Measurements from ENCODE around the gene COLEC12. TPM values are rescaled to one million over a fixed set of nuclear protein-coding genes. Genes with fewer than 3 reads are reported as not detected.

COLEC12 gene
- total RNA-seq, 2 experiments from 2014 or later, result not detected

GRCh38 chr18:422966-423365 is 77.5 kb downstream of the COLEC12 start:
- intact Hi-C loops (cut with DNase I, micrococcal nuclease), result no loop called here
- Mint-ChIP-seq H3K36me3 (ENCODE audit: low read depth) (no peaks in the 10 kb centered on the region), H3K4me3 (no peak overlapping the region), H3K27me3 (no peaks in the 10 kb centered on the region), H3K4me1 (ENCODE audit: low read depth) (no peaks in the 10 kb centered on the region), H3K9me3 (no peaks in the 10 kb centered on the region), H3K27ac (no peak overlapping the region)
- H3K27me3 ChIP-seq (ENCODE audit: control insufficient read depth in 1 of 2, insufficient read depth in 2 of 2, low read length in 2 of 2), result no peaks in the 10 kb centered on the region
- no peak overlapping the region for H3K4me3 ChIP-seq (ENCODE audit: low read length)
- ATAC-seq (ENCODE audit: poor library complexity) (no peak), DNase-seq (no peak)
- H3K4me1 ChIP-seq (ENCODE audit: insufficient read depth, low read length), result no peaks in the 10 kb centered on the region
- TF ChIP-seq CTCF (IDR thresholded peaks at IDR 0.05), result no peak
- no peak overlapping the region for H3K27ac ChIP-seq (ENCODE audit: low read depth in 1 of 2, low read length in 2 of 2)
- ChIA-PET POLR2A (no interaction called here), CTCF (no interaction called here)
- H3K9me3 ChIP-seq (ENCODE audit: control insufficient read depth in 1 of 2, insufficient read depth in 1 of 2, low read length in 2 of 2), result no peaks in the 10 kb centered on the region
- no peaks in the 10 kb centered on the region for H3K36me3 ChIP-seq (ENCODE audit: insufficient read depth, low read length)

GRCh38 chr18:421247-422155 is 79.0 kb downstream of the COLEC12 start:
- Histone ChIP-seq H3K4me3 (ENCODE audit: low read length) (no peak overlapping the region), H3K36me3 (ENCODE audit: insufficient read depth, low read length) (no peaks in the 10 kb centered on the region), H3K9me3 (ENCODE audit: control insufficient read depth in 1 of 2, insufficient read depth in 1 of 2, low read length in 2 of 2) (no peaks in the 10 kb centered on the region), H3K27ac (ENCODE audit: low read depth in 1 of 2, low read length in 2 of 2) (no peak overlapping the region), H3K4me1 (ENCODE audit: insufficient read depth, low read length) (no peaks in the 10 kb centered on the region), H3K27me3 (ENCODE audit: control insufficient read depth in 1 of 2, insufficient read depth in 2 of 2, low read length in 2 of 2) (no peaks in the 10 kb centered on the region)
- no peaks in the 10 kb centered on the region for H3K27me3 Mint-ChIP-seq
- ATAC-seq (ENCODE audit: poor library complexity) (no peak), DNase-seq (no peak)
- ChIA-PET CTCF (no interaction called here), POLR2A (no interaction called here)
- intact Hi-C loops (cut with DNase I, micrococcal nuclease), result no loop called here
- no peaks in the 10 kb centered on the region for H3K9me3 Mint-ChIP-seq
- H3K27ac Mint-ChIP-seq, result no peak overlapping the region
- H3K4me3 Mint-ChIP-seq, result no peak overlapping the region
- TF ChIP-seq CTCF (IDR thresholded peaks at IDR 0.05), result no peak
- H3K4me1 Mint-ChIP-seq (ENCODE audit: low read depth), result no peaks in the 10 kb centered on the region
- no peaks in the 10 kb centered on the region for H3K36me3 Mint-ChIP-seq (ENCODE audit: low read depth)

- H3K27ac Mint-ChIP-seq, result no peak overlapping the region
- H3K9me3 ChIP-seq (ENCODE audit: control insufficient read depth in 1 of 2, insufficient read depth in 1 of 2, low read length in 2 of 2), result no peaks in the 10 kb centered on the region
- H3K9me3 Mint-ChIP-seq, result no peaks in the 10 kb centered on the region
These were observed 79.7 kb downstream of the COLEC12 start for GRCh38 chr18:420661-421246.

More at GRCh38 chr18:420661-421246, 79.7 kb downstream of the COLEC12 start:
- no peak for TF ChIP-seq CTCF (IDR thresholded peaks at IDR 0.05)
- H3K4me1 ChIP-seq (ENCODE audit: insufficient read depth, low read length), result no peaks in the 10 kb centered on the region
- Mint-ChIP-seq H3K4me3 (no peak overlapping the region), H3K4me1 (ENCODE audit: low read depth) (no peaks in the 10 kb centered on the region), H3K27me3 (no peaks in the 10 kb centered on the region), H3K36me3 (ENCODE audit: low read depth) (no peaks in the 10 kb centered on the region)
- intact Hi-C loops (cut with DNase I, micrococcal nuclease), result no loop called here
- H3K36me3 ChIP-seq (ENCODE audit: insufficient read depth, low read length), result no peaks in the 10 kb centered on the region
- H3K27ac ChIP-seq (ENCODE audit: low read depth in 1 of 2, low read length in 2 of 2), result no peak overlapping the region
- ChIA-PET CTCF (no interaction called here), POLR2A (no interaction called here)
- ATAC-seq (ENCODE audit: poor library complexity) (no peak), DNase-seq (no peak)
- no peaks in the 10 kb centered on the region for H3K27me3 ChIP-seq (ENCODE audit: control insufficient read depth in 1 of 2, insufficient read depth in 2 of 2, low read length in 2 of 2)
- no peak overlapping the region for H3K4me3 ChIP-seq (ENCODE audit: low read length)

All from CD4-positive, alpha-beta T cell (primary cell).